Fibroblast of skin of right quadriceps (primary cell): ENCODE data around the gene ARHGEF4.
A peak's percentile ranks its signal among the peaks of the same experiment; 100 is the strongest.

Experiments
- DNase-seq: peaks from one replicate; pipeline ENCODE4 v3.0.0-alpha.2; 2013

The ARHGEF4 gene

GRCh38 chr2:130819226-130819607 is 17.5 kb upstream of the ARHGEF4 start:
- DNase-seq: no peak

GRCh38 chr2:130819608-130820278 is 17.0 kb upstream of the ARHGEF4 start:
- DNase-seq: no peak

GRCh38 chr2:130820279-130820861 is 16.3 kb upstream of the ARHGEF4 start:
- DNase-seq: no peak

GRCh38 chr2:130821867-130822266 is 14.8 kb upstream of the ARHGEF4 start:
- DNase-seq: no peak

- DNase-seq: no peak
Observed at GRCh38 chr2:130822766-130823165, 13.9 kb upstream of the ARHGEF4 start.

GRCh38 chr2:130823171-130823885 is 13.4 kb upstream of the ARHGEF4 start:
- no peak for DNase-seq

- no peak for DNase-seq
Observed at GRCh38 chr2:130823886-130824491, 12.7 kb upstream of the ARHGEF4 start.

- peak; percentile 91 for DNase-seq
Observed at GRCh38 chr2:130824492-130825061, 12.1 kb upstream of the ARHGEF4 start.

GRCh38 chr2:130825231-130825965 is 11.3 kb upstream of the ARHGEF4 start:
- DNase-seq: no peak

- no peak for DNase-seq
Observed at GRCh38 chr2:130825966-130826253, 10.8 kb upstream of the ARHGEF4 start.

GRCh38 chr2:130826419-130826818 is 10.3 kb upstream of the ARHGEF4 start:
- no peak for DNase-seq

- DNase-seq: no peak
Observed at GRCh38 chr2:130826821-130827501, 9.8 kb upstream of the ARHGEF4 start.

- DNase-seq: peak; percentile 59
Observed at GRCh38 chr2:130827502-130828251, 9.0 kb upstream of the ARHGEF4 start.

GRCh38 chr2:130828461-130828860 is 8.3 kb upstream of the ARHGEF4 start:
- no peak for DNase-seq

- no peak for DNase-seq
Observed at GRCh38 chr2:130829015-130829414, 7.7 kb upstream of the ARHGEF4 start.

GRCh38 chr2:130830538-130830937 is 6.2 kb upstream of the ARHGEF4 start:
- no peak for DNase-seq

- DNase-seq: no peak
Observed at GRCh38 chr2:130831356-130831755, 5.4 kb upstream of the ARHGEF4 start.

GRCh38 chr2:130832296-130832940 is 4.3 kb upstream of the ARHGEF4 start:
- DNase-seq: no peak

GRCh38 chr2:130834091-130834930 is 2.4 kb upstream of the ARHGEF4 start:
- DNase-seq: peak; percentile 26
